ENCODE measurements around the gene SEZ6. TPM values are rescaled to one million over a fixed set of nuclear protein-coding genes. Genes with fewer than 3 reads are reported as not detected.

The SEZ6 gene
- total RNA-seq, 4 donors from 2014 or later, result 0.42 to 0.83 (median 0.52) TPM; not detected in 1

GRCh38 chr17:28947639-28948038 is 58.2 kb downstream of the SEZ6 start:
- intact Hi-C loops (cut with DNase I), result loop anchor here (5.0 to 10.0 kb wide), 2 partner anchors 35 to 53 kb away; partner anchors contain the start of gene FLOT2
- Histone ChIP-seq H3K36me3 (peaks cover 0 to 6% (median 3%) of the 10 kb centered on the region in 4 donors), H3K4me3 (no peak overlapping the region), H3K27me3 (no peaks in the 10 kb centered on the region), H3K9me3 (no peaks in the 10 kb centered on the region), H3K27ac (replicated peaks in 1 of 4) (peak overlapping the region; percentile 93 to 99 (median 96)), H3K4me1 (peaks cover 52 to 73% (median 57%) of the 10 kb centered on the region in 4 donors)
- TF ChIP-seq CTCF (IDR thresholded peaks at IDR 0.05), result no peak
- TF ChIP-seq POLR2AphosphoS5 (IDR thresholded peaks at IDR 0.05), result no peak
- no peak for TF ChIP-seq POLR2A (IDR thresholded peaks at IDR 0.05; ENCODE audit: low read depth)
- TF ChIP-seq EP300 (IDR thresholded peaks at IDR 0.05), result no peak
- 37% methylated on average over 3 of the region's 3 CpGs for WGBS
- DNase-seq (ENCODE audit: extremely low spot score), result no peak

- H3K36me3 ChIP-seq, result peaks cover 0 to 6% (median 3%) of the 10 kb centered on the region in 4 donors
- H3K27ac ChIP-seq (replicated peaks in 1 of 4), result peak overlapping the region; percentile 93 to 99 (median 96)
- H3K4me1 ChIP-seq, result peaks cover 59 to 83% (median 64%) of the 10 kb centered on the region in 4 donors
- intact Hi-C loops (cut with DNase I), result loop anchor here (5.0 to 10.0 kb wide), 2 partner anchors 34 to 51 kb away; partner anchors contain the start of gene FLOT2
- no peaks in the 10 kb centered on the region for H3K27me3 ChIP-seq
- H3K9me3 ChIP-seq, result no peaks in the 10 kb centered on the region
- DNase-seq (ENCODE audit: extremely low spot score), result no peak
- WGBS, result 25% methylated on average over 4 of the region's 4 CpGs
- peak overlapping the region in 1 of 4 donors; percentile 14 for H3K4me3 ChIP-seq
- TF ChIP-seq EP300 (IDR thresholded peaks at IDR 0.05), result no peak
- no peak for TF ChIP-seq CTCF (IDR thresholded peaks at IDR 0.05)
- no peak for TF ChIP-seq POLR2AphosphoS5 (IDR thresholded peaks at IDR 0.05)
- no peak for TF ChIP-seq POLR2A (IDR thresholded peaks at IDR 0.05; ENCODE audit: low read depth)
Measured at GRCh38 chr17:28946239-28946638, 59.6 kb downstream of the SEZ6 start.

- 21% methylated on average over 8 of the region's 8 CpGs for WGBS
- peak overlapping the region; percentile 93 to 99 (median 96) for H3K27ac ChIP-seq (replicated peaks in 1 of 4)
- peaks cover 70 to 89% (median 74%) of the 10 kb centered on the region in 4 donors for H3K4me1 ChIP-seq
- H3K9me3 ChIP-seq, result no peaks in the 10 kb centered on the region
- H3K27me3 ChIP-seq, result no peaks in the 10 kb centered on the region
- peaks cover 0 to 6% (median 3%) of the 10 kb centered on the region in 4 donors for H3K36me3 ChIP-seq
- intact Hi-C loops (cut with DNase I), result loop anchor here (5.0 to 10.0 kb wide), 2 partner anchors 33 to 50 kb away; partner anchors contain the start of gene FLOT2
- H3K4me3 ChIP-seq, result peak overlapping the region in 1 of 4 donors; percentile 13
- no peak for TF ChIP-seq POLR2AphosphoS5 (IDR thresholded peaks at IDR 0.05)
- no peak for TF ChIP-seq CTCF (IDR thresholded peaks at IDR 0.05)
- TF ChIP-seq EP300 (IDR thresholded peaks at IDR 0.05), result no peak
- no peak for TF ChIP-seq POLR2A (IDR thresholded peaks at IDR 0.05; ENCODE audit: low read depth)
- no peak for DNase-seq (ENCODE audit: extremely low spot score)
Measured at GRCh38 chr17:28944862-28945741, 60.7 kb downstream of the SEZ6 start.

- Histone ChIP-seq H3K4me1 (peaks cover 78 to 93% (median 82%) of the 10 kb centered on the region in 4 donors), H3K36me3 (peaks cover 0 to 6% (median 3%) of the 10 kb centered on the region in 4 donors), H3K9me3 (no peaks in the 10 kb centered on the region), H3K27me3 (no peaks in the 10 kb centered on the region), H3K4me3 (no peak overlapping the region), H3K27ac (replicated peaks in 1 of 4) (peak overlapping the region in 3 of 4 donors; percentile 93 to 99 (median 97))
- intact Hi-C loops (cut with DNase I), result loop anchor here (10.0 kb wide), 1 partner anchor 50 kb away; the partner anchor contains the start of gene FLOT2
- DNase-seq (ENCODE audit: extremely low spot score), result no peak
- TF ChIP-seq CTCF (IDR thresholded peaks at IDR 0.05) (no peak), POLR2A (IDR thresholded peaks at IDR 0.05; ENCODE audit: low read depth) (no peak), EP300 (IDR thresholded peaks at IDR 0.05) (no peak), POLR2AphosphoS5 (IDR thresholded peaks at IDR 0.05) (no peak)
- WGBS, result 76% methylated on average over 4 of the region's 4 CpGs
Measured at GRCh38 chr17:28944343-28944742, 61.5 kb downstream of the SEZ6 start.

Measured in esophagus muscularis mucosa (tissue), 4 donors.